GM18870 (cell line): ENCODE data around the gene REP15.
"Not testable (repeated sequence)": the region's sequence is repeated elsewhere in the genome, so short reads cannot be mapped to it uniquely, and the experiment has no call there.

Experiments
- ATAC-seq: cut with Tn5 transposase; IDR thresholded peaks from one replicate; pipeline ENCODE4 v1.9.1; 2021; ENCODE audit warnings: moderate library complexity; ENCODE audit not compliant: unreplicated experiment

The REP15 gene

GRCh38 chr12:27696864-27697564 lies 767 bp downstream of the REP15 start:
- no peak for ATAC-seq

- ATAC-seq, result peak; percentile 91
Observed at GRCh38 chr12:27703720-27704452, 7.6 kb downstream of the REP15 start.

DNA sequence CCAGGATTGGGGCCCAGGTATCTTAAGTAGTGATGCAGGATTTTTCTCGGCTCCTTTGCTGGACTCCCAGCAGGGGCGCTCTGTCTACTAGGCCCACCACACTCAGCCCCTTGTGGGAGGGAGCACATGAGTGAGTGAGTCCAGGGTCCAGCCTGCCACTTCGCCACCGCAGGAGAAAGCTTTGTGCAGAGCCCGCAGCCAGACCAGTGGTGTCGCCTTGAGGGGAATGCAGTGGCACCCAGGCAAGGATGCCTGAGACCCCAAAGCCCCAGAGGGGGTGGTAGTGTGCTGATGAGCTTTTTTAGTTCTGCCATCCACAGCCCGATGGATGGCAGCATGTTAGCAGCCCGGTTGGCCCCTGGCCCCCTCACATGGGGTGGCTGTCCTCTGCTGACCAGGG lies 9.0 kb downstream of the REP15 start:
- ATAC-seq, result no peak

- ATAC-seq, result no peak
Observed at GRCh38 chr12:27707216-27707615, 11.0 kb downstream of the REP15 start.

- no peak for ATAC-seq
Observed at GRCh38 chr12:27709212-27709931, 13.1 kb downstream of the REP15 start.

- peak; percentile 52 for ATAC-seq
Observed at GRCh38 chr12:27709932-27710591, 13.8 kb downstream of the REP15 start.

- peak; percentile 89 for ATAC-seq
Observed at GRCh38 chr12:27710592-27711316, 14.5 kb downstream of the REP15 start, which contains the start of gene MRPS35. Gene MRPS35 (plus strand): TSS chr12:27710832. CDS start chr12:27710844, 12 bp downstream.

DNA sequence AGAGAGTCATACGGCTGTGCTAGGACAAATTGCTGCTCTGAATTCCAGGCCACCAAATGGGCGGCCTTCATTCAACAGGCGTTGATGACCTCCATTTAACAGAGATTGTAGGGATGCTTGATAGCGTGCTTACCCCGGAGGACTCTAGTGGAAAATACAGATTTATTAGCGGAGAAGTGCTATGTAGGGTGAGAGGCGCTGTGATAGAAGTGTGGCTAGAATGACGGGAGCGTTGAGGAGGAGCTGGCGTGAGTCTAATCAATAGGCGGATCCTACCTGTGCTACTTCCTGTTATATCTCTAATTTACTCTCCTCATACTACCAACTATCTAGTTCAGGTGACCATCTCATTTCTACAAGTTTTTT lies 15.1 kb downstream of the REP15 start:
- ATAC-seq, result no peak

DNA sequence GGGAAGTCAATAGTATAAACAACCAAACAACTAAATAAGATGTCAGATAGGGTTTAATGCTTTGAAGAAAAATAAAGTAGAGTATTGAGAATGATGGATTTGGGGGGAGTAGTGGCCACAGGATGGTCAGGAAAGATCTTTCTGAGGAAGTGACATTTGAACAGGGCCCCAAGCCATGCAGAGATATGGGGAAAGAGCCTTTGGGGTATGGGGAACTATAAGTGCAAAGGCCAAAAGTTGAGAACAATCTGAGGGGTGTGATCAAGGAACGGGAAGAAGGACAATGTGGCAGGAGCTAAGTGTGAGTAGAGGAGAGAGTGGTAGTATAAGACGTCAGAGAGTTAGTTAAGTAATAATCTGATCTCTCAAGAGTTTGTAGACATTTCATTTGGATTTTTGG lies 15.7 kb downstream of the REP15 start:
- ATAC-seq, result no peak

DNA sequence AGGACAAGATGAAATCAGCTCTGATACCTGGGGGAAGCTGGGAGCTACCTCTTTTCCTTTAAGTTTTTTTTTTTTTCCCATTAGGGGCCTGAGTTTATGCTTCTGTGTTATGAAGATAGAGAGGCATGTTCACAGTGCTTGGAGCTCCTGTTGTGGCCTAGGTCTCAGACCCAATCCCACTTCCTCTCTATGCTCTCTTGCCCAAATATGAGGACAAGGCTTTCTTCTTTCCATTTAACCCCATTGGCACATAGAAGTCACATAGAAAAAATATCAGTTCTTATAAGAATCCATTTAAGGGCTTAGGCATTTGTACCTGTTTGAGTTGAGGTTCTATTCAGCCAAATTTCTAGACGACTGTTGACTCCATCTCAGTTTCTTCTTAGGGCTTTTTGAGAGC lies 27.0 kb downstream of the REP15 start:
- no peak for ATAC-seq

DNA sequence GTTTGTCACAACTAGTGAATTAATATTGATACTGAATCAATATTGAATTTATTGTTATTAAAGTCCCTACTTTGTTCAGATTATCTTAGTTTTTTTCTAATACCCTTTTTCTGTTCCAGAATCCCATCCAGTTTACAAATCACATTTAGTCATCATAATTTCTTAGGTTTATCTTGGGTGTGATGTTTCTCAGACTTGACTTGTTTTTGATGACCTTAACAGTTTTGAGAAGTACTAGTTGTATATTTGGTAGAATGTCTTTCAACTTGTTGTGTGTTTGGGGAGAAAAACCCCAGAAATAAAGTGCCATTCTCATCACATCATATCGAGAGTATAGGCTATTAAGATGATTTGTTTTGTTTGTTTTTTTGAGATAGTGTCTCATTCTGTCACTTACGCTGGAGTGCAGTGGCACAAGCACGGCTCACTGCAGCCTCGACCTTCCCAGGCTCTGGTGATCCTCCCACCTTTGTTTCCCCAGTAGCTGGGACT lies 33.9 kb downstream of the REP15 start:
- ATAC-seq, result no peak

- no peak for ATAC-seq
Observed at GRCh38 chr12:27732281-27732680, 36.0 kb downstream of the REP15 start.

- ATAC-seq, result peak; percentile 63
Observed at GRCh38 chr12:27733052-27733656, 36.9 kb downstream of the REP15 start.

DNA sequence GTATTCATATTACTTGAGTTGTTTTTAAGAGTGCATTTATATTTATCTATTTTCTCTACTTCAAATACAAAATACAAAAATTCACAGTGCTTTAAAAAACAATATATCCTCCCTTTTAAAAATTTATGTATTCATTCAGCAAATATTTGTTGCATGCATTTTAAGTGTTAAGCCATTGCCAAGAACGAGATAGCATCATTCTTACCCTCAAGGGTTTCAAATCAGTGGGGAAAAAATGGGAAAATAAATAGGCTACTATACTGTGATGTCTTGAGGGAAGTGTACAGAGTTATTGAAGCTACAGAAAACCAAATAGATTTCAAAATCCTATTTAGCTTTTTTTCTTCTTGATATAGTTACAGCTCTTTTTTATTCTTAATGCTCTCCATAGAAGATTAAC lies 37.5 kb downstream of the REP15 start:
- no peak for ATAC-seq

- not testable (repeated sequence) for ATAC-seq
Observed at GRCh38 chr12:27734321-27734720, 38.1 kb downstream of the REP15 start.

DNA sequence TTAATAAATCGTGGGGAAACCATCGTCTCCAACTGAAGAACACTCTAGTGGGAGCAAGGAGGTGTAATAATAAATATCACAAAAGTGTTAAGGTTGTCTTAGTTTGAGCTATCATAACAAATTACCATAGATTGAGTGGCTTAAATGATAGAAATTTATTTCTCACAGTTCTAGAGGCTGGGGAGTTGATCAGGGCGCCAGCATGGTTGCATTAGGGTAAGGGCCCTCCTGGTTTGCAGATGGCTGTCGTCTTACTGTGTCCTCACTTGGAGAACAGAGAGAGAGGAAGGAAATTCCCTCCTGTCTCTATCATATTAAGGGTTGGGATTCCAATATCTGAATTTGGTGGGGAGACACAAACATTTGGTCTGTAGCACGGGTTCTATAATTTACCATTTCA lies 47.4 kb downstream of the REP15 start:
- ATAC-seq, result no peak

GRCh38 chr12:27745734-27746133 lies 49.5 kb downstream of the REP15 start:
- ATAC-seq, result not testable (repeated sequence)
